Caco-2 (cell line): ENCODE results near the gene LRMDA. TPM values are rescaled to one million over a fixed set of nuclear protein-coding genes. Genes with fewer than 3 reads are reported as not detected.

Source experiments
- BruUV-seq: library from RNA; stranded (reverse); fragments of 400-500 nt; replicated peaks from 2 replicates; lab custom pipeline; 2021; lab: Mats Ljungman, UMichigan
- CTCF ChIA-PET: fragments of 300-600 bp; sonication (Branson Sonifier 250); formaldehyde crosslinking; loops from one replicate; lab custom pipeline; 2022; ENCODE audit warnings: antibody characterized with exemption; lab: Charles Lee
- POLR2A ChIA-PET: fragments of 300-600 bp; sonication (Branson Sonifier 250); formaldehyde crosslinking; loops from one replicate; lab custom pipeline; 2022; ENCODE audit warnings: antibody characterized with exemption; lab: Charles Lee
- DNase-seq, 2 experiments: peaks; one replicate each; pipeline versions ENCODE4 v3.0.0 to v3.0.0-alpha.2; 2020 to 2022
- H3K27me3 ChIP-seq: replicated peaks from 2 replicates; pipeline ENCODE4 v1.6.0; 2011; ENCODE audit warnings: low read length; ENCODE audit not compliant: control insufficient read depth, insufficient read depth
- H3K36me3 ChIP-seq: 2 replicates; pipeline ENCODE4 v1.5.1; 2011; ENCODE audit warnings: low read length; ENCODE audit not compliant: control insufficient read depth, insufficient read depth
- H3K4me1 ChIP-seq: fragments of 250-450 bp; sonication (Bioruptor Pico); 2 replicates; pipeline ENCODE4 v1.5.1; 2020; ENCODE audit warnings: mild to moderate bottlenecking
- H3K4me3 ChIP-seq: 2 replicates; pipeline ENCODE4 v1.5.1; 2011; ENCODE audit warnings: low read depth, mild to moderate bottlenecking, control low read depth, low read length
- H3K9me3 ChIP-seq: fragments of 250-450 bp; sonication (Bioruptor Pico); 2 replicates; pipeline ENCODE4 v1.5.1; 2020; ENCODE audit warnings: mild to moderate bottlenecking, moderate library complexity
- H3K27ac Mint-ChIP-seq: one replicate; pipeline ENCODE4 v1.8.0; 2022; ENCODE audit warnings: mixed read lengths; ENCODE audit not compliant: unreplicated experiment
- H3K27me3 Mint-ChIP-seq: one replicate; pipeline ENCODE4 v1.8.0; 2022; ENCODE audit warnings: mixed read lengths; ENCODE audit not compliant: insufficient read depth, unreplicated experiment
- H3K36me3 Mint-ChIP-seq: one replicate; pipeline ENCODE4 v1.8.0; 2022; ENCODE audit warnings: mild to moderate bottlenecking, mixed read lengths; ENCODE audit not compliant: insufficient read depth, unreplicated experiment
- H3K4me1 Mint-ChIP-seq: one replicate; pipeline ENCODE4 v1.8.0; 2022; ENCODE audit warnings: low read depth, mixed read lengths; ENCODE audit not compliant: unreplicated experiment
- H3K4me3 Mint-ChIP-seq: one replicate; pipeline ENCODE4 v1.8.0; 2022; ENCODE audit warnings: mild to moderate bottlenecking, moderate library complexity, mixed read lengths; ENCODE audit not compliant: unreplicated experiment
- H3K9me3 Mint-ChIP-seq: one replicate; pipeline ENCODE4 v1.8.0; 2022; ENCODE audit warnings: mixed read lengths; ENCODE audit not compliant: unreplicated experiment
- CTCF ChIP-seq, 2 experiments: fragments of 200-600 bp in 1 of 2; IDR thresholded peaks; 1 replicate in 1 of 2; 2 replicates in 1 of 2; pipeline versions ENCODE4 v1.5.1 to v1.8.0; 2011 to 2022; ENCODE audit warnings: antibody characterized with exemption in 1 of 2, control low read depth in 1 of 2, inconsistent platforms in 1 of 2, low read depth in 1 of 2, low read length in 1 of 2, mild to moderate bottlenecking in 1 of 2, moderate library complexity in 1 of 2; ENCODE audit not compliant: insufficient read depth in 1 of 2, severe bottlenecking in 1 of 2, unreplicated experiment in 1 of 2
- intact Hi-C: fragments of 100-400 bp; cut with micrococcal nuclease; formaldehyde crosslinking; loops from one replicate; pipeline ENCODE4 v1.10.0; 2022; ENCODE audit not compliant: unreplicated experiment
- total RNA-seq: library from RNA; stranded (reverse); gene quantifications from 2 replicates; pipeline ENCODE4 v1.2.3, GENCODE V29; 2022

The LRMDA gene
- total RNA-seq, 1 experiment from 2014 or later, result 18.5 TPM

GRCh38 chr10:75801121-75801520, 369.7 kb downstream of the LRMDA start:
- intact Hi-C loops, result no loop called here
- Mint-ChIP-seq H3K4me3 (no peak overlapping the region), H3K27me3 (no peaks in the 10 kb centered on the region), H3K4me1 (peaks cover 23% of the 10 kb centered on the region), H3K36me3 (no peaks in the 10 kb centered on the region), H3K9me3 (no peaks in the 10 kb centered on the region), H3K27ac (peak overlapping the region; percentile 31)
- H3K9me3 ChIP-seq, result no peaks in the 10 kb centered on the region; the same call in 1 of the 2 replicates
- no TSS peak for BruUV-seq
- H3K36me3 ChIP-seq, result no peaks in the 10 kb centered on the region
- no peak overlapping the region for H3K4me3 ChIP-seq
- TF ChIP-seq CTCF (IDR thresholded peaks at IDR 0.05; ENCODE audit: insufficient read depth in 1 of 2, low read depth in 1 of 2, low read length in 1 of 2, severe bottlenecking in 1 of 2, unreplicated experiment in 1 of 2), result no peak
- no peaks in the 10 kb centered on the region for H3K27me3 ChIP-seq
- DNase-seq, result no peak
- peaks cover 17% of the 10 kb centered on the region for H3K4me1 ChIP-seq
- CTCF ChIA-PET, result interaction anchor here (0.7 kb wide), 1 partner anchor 1301 kb away, joined by 3 read pairs; no protein-coding TSS in a partner anchor
- POLR2A ChIA-PET, result no interaction called here

- CTCF ChIA-PET, result interaction anchor here (0.9 kb wide), 1 partner anchor 13 kb away, joined by 3 read pairs; no protein-coding TSS in a partner anchor
- H3K36me3 Mint-ChIP-seq, result no peaks in the 10 kb centered on the region
- H3K27me3 Mint-ChIP-seq, result no peaks in the 10 kb centered on the region
- Histone ChIP-seq H3K4me3 (no peak overlapping the region), H3K9me3 (no peaks in the 10 kb centered on the region; the same call in 1 of the 2 replicates), H3K27me3 (no peaks in the 10 kb centered on the region), H3K4me1 (peaks cover 17% of the 10 kb centered on the region), H3K36me3 (no peaks in the 10 kb centered on the region)
- H3K4me3 Mint-ChIP-seq, result no peak overlapping the region
- BruUV-seq, result no TSS peak
- H3K4me1 Mint-ChIP-seq, result peaks cover 23% of the 10 kb centered on the region
- no peak for TF ChIP-seq CTCF (IDR thresholded peaks at IDR 0.05; ENCODE audit: insufficient read depth in 1 of 2, low read depth in 1 of 2, low read length in 1 of 2, severe bottlenecking in 1 of 2, unreplicated experiment in 1 of 2)
- peak overlapping the region; percentile 31 for H3K27ac Mint-ChIP-seq
- POLR2A ChIA-PET, result no interaction called here
- DNase-seq, result no peak
- intact Hi-C loops, result no loop called here
- H3K9me3 Mint-ChIP-seq, result no peaks in the 10 kb centered on the region
Measured at GRCh38 chr10:75801661-75802060, 370.2 kb downstream of the LRMDA start.

- no peak overlapping the region for H3K27ac Mint-ChIP-seq
- no peaks in the 10 kb centered on the region; the same call in 1 of the 2 replicates for H3K9me3 ChIP-seq
- no peaks in the 10 kb centered on the region for H3K27me3 ChIP-seq
- no peaks in the 10 kb centered on the region for H3K36me3 ChIP-seq
- intact Hi-C loops, result no loop called here
- TF ChIP-seq CTCF (IDR thresholded peaks at IDR 0.05; ENCODE audit: insufficient read depth in 1 of 2, low read depth in 1 of 2, low read length in 1 of 2, severe bottlenecking in 1 of 2, unreplicated experiment in 1 of 2), result no peak
- H3K4me1 Mint-ChIP-seq, result peaks cover 23% of the 10 kb centered on the region
- no peaks in the 10 kb centered on the region for H3K27me3 Mint-ChIP-seq
- ChIA-PET POLR2A (interaction anchor here (0.6 kb wide), 1 partner anchor 16 kb away, joined by 3 read pairs; no protein-coding TSS in a partner anchor), CTCF (no interaction called here)
- H3K4me1 ChIP-seq, result peaks cover 17% of the 10 kb centered on the region
- DNase-seq, result no peak
- no peak overlapping the region for H3K4me3 Mint-ChIP-seq
- no peaks in the 10 kb centered on the region for H3K9me3 Mint-ChIP-seq
- no TSS peak for BruUV-seq
- H3K4me3 ChIP-seq, result no peak overlapping the region
- no peaks in the 10 kb centered on the region for H3K36me3 Mint-ChIP-seq
Measured at GRCh38 chr10:75803121-75803520, 371.7 kb downstream of the LRMDA start.
